GM19023 (cell line): ENCODE data around the gene ZSCAN2.
"Not testable (repeated sequence)": the region's sequence is repeated elsewhere in the genome, so short reads cannot be mapped to it uniquely, and the experiment has no call there.

Experiments
- ATAC-seq: cut with Tn5 transposase; IDR thresholded peaks from one replicate; pipeline ENCODE4 v1.9.1; 2021; ENCODE audit warnings: mild to moderate bottlenecking, moderate library complexity; ENCODE audit not compliant: unreplicated experiment

Gene ZSCAN2

DNA sequence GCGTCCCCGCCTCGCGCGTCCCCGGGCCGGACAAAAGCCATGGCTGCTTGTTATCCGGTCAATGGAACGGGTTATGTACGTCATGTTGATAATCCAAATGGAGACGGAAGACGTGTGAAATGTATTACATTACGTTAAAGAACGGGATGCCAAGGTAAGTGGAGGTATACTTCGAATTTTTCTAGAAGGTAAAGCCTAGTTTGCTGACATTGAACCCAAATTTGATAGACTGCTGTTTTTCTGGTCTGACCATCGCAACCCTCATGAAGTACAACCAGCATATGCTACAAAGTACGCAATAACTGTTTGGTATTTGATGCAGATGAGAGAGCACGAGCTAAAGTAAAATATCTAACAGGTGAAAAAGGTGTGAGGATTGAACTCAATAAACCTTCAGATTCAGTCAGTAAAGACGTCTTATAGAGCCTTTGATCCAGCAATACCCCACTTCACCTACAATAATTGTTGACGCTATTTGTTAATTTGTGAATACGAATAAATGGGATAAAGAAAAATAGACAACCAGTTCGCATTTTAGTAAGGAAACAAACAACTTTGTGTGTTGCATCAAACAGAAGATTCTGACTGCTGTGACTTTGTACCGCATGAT lies 33.5 kb downstream of the ZSCAN2 start:
- no peak for ATAC-seq

DNA sequence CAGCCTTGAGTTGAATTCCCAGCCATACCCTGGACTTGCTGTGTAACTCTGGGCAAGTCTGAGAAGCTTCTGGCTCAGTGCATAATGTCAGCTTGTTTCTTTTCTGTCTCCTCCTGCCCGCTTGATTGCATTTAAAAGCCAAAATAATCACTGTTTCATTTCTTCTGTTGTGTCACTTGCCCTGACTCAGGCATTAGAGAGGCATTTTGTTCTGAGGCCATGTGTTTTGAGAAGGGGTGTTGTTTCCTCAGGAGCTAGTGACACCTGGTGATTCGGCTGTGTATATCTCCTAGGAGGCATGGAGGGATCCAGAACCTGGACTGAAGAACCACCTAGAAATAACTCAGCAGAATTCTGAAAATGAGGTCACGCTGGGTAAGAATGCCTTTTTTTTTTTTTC lies 37.3 kb downstream of the ZSCAN2 start:
- ATAC-seq, result no peak

DNA sequence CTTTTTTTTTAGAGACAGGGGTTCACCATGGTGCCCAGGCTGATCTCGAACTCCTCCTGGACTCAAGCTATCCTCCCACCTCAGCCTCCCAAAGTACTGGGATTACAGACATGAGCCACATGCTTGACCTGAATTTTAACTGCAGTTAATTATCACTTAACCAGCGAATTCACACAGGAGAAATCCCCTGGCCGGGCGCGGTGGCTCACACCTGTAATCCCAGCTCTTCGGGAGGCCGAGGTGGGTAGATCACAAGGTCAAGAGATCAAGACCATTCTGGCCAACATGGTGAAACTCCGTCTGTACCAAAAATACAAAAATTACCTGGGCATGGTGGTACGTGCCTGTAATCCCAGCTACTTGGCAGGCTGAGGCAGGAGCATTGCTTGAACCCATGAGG lies 41.1 kb downstream of the ZSCAN2 start:
- not testable (repeated sequence) for ATAC-seq

DNA sequence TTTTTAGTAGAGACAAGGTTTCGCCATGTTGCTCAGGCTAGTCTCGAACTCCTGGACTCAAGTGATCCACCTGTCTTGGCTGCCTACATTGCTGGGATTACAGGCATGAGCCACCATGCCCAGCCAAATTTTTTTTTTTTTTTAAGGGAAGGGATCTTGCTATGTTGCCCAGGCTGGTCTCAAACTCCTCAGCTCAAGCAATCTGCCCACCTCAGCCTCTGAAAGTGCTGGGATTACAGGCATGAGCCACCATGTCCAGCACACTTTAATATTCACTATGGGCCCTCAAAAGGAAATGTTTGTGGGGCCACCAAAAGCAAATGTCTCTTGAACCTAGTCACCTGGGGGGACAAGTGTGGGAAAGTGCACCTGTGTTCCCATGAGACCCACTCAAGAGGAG lies 41.8 kb downstream of the ZSCAN2 start:
- ATAC-seq, result not testable (repeated sequence)

DNA sequence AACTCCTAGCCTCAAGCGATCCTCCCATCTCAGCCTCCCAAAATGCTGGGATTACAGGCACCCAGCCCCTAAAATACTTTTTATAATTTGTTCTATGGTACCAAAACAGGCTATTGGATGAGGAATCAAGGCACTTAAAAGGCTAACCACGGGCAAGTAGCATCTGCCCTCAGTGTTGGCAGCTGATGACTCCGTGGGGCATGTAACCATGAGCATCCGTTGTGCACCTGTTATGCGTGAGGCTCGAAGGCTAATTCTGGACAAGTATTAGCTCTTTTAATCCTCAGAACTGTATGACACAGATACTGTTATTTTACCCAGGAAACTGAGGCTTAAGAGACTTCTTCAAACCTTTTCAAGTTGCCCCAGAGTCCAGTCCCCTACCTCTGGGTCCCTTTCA lies 43.0 kb downstream of the ZSCAN2 start:
- no peak for ATAC-seq

DNA sequence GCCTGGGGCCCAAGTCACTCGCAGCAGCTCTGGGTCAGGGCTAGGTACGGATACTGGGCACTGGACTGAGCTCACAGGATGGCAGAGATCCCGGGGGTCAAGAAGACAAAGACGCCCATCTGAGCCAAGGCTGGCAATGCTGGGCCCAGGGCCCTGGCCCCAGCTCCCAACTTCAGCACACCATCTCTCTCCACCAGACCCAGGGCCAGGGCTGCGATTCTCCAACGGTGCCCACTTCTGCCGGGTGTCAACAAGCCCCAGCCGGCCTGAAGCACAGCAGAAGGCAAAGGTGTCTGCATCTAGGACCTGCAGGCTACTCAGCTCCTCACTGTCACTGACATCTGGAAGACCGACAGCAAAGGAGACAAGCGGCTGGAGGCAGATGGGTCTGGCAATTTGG lies 44.7 kb downstream of the ZSCAN2 start:
- no peak for ATAC-seq

DNA sequence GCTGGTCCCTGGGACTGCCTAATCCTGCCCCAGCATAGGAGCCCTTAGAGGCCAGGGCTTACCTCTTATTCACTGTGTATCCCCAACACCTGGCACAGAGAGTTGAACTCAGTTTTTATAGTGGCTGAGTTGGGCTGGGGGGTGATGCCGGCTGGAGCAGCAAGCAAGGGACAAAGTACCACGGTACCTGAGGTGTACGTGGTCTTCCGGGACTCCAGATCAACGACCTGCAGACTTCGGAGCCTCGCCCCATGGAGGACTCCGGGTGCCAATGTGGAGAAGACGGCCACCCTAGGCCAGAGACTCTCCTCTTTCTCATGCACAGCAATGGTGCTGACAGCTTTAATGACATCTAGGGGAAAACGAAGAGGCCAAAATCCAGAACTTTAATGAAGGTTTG lies 45.2 kb downstream of the ZSCAN2 start:
- no peak for ATAC-seq

DNA sequence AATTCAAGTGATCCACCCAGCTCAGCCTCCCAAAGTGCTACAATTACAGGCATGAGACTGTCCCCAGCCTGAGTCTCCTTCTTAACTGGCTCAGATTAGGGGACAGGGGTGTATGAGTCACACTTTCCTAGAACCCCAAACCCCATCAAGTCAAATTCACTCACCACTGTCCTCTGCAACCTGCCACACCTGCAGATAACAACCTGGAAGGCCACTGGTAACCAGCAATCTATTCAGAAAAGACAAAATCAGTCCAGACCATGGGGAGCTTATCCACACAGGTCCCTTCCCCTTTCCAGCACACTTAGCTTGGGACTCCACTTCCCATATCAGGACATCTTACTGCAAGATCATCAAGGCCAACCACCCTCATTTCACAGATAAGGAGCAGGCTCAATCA lies 46.9 kb downstream of the ZSCAN2 start:
- no peak for ATAC-seq

DNA sequence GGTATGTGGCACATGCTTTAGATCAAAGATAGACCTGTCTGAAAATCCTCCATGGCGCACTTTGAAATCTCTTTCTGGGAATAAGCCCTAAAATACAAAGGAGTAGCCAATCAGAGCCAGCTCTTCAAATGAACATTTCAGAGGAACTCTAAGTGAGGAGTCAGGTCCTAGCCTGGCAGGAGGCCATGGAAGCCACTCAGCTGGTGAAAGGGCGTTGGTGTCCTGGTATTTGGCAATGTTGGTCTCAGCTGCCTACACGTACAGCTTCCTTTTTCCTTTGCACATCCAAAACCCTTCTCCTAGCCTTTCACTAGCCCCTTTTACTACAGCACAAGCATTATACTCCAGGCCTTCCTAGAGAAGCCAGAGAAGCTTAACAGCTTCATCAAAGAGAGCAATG lies 47.7 kb downstream of the ZSCAN2 start:
- ATAC-seq, result no peak

DNA sequence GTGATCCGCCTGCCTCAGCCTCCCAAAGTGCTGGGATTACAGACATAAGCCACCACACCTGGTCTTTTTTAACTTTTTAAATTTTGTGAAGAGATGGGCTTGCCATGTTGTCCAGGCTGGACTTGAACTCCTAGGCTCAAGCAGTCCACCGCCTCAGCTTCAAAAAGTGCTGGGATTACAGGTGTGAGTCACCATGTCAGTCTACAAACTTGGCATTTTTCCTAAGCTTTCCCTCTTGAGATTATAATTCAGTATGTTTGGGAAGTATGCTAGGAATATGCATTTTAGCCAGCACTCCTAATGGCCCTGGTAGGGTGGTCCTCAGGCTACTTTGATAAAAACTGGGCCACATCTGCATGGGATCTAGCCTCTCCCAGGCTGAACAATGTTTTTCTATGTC lies 48.9 kb downstream of the ZSCAN2 start:
- no peak for ATAC-seq

DNA sequence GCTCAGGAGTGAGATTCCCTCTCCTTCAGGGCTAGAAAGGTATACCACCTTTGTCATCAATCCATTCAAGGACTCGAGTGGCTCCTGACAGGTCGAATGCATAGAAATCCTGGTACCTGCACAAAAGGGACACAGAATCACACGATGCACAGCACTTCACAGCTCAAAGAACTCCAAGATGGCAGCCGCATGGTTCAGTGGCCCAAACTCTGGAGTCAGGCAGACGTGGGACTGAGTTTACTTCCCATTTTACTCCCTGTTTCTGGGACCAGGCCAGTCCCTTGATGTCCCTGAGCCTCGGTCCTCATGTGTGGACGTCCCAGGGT lies 52.7 kb downstream of the ZSCAN2 start:
- peak; percentile 0 for ATAC-seq

DNA sequence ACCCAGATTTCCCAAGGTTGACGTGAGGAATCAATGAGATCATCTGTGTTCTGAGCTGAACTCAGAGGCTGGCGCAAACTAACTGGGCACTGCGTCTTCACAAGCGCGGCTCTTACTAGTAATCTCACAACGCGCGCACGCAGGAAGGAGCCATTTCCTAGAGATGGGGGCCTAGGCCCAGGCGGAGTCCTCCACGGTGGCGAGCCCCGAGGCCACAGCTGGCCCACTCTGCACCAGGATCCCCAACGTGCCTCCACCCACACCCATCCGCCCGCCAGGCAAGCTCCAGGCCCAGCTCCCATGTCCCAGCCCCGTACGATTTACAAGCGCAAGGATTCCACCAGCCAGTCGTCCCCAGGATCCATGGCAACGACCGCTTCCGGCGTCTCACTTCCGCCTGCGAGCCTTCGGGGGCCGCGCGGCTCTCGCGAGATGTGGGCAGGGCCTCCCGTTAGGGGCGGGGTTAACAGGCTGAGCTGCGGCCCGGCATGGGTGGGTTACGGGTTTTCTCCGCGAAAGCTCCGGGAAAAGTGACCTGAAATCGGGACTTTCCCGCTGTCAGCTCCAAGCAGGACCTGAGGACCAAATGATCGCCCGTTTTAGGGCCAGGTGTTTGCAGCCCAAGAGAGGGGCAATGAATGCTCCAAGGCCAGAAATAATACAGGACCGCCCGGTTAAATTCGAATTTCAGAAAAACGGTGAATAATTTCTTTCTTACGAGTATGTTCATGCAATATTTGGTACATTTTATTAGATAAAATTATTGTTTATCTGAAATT lies 53.3 kb downstream of the ZSCAN2 start, which contains the start of gene WDR73:
WDR73 (minus strand) TSS at position 374 of the 779 bp plus-strand sequence; CDS start at position 365, 9 bp downstream.
- peak; percentile 86 for ATAC-seq

DNA sequence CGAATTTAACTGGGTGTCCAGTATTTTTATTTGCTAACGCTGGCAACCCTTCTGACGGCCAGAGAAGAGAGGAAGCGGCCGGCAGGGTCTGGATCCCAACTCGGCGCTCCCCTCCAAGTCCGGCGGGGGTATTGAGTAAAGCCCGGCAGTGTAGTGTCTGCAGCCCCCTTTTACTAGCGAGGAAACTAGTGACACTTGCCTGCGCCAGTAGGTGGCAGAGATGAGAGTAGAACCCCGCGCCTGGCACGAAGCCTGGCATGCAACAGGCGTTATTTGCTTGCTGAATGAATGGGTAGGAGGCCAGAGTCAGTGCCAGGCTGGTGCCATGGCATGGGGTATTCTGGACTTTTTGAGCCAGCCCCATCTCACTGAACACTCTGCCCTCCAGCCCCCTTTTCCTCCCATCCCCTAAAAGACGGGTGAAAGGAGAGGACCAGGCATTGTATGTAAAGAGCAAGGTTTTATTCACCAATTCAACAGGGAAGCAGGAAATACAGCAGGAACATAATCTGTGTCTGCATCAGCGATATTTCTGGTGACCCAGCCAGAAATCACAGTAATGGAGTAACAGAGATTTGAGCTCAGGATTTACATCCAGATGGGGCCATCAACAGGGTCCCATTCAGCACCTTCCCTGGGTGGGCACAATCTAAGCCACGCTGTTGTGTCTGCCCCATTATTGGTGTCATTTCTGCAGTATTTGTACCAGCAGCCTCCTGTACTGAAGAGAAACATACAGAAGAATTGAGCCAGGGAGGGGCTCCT lies 54.1 kb downstream of the ZSCAN2 start:
- ATAC-seq, result peak; percentile 31

DNA sequence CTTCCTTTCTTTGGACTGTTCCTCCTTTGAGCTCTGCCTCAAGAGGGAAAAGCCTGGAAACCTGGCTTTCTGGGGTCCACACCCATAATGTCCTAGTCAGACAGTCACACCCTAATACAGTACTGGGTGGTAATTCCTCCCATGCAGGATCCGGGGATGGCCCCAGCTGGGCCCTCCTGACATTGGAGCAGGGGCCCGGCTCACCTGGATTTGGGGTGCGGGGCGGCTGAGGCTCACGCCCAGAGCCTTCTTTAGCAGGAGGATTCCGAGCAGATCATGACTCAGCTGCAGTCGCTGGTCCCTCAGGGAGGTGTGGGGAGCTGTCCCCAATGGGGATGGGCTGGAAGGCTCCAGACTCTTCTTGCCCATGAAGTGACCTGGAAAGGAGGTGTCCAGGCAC lies 56.2 kb downstream of the ZSCAN2 start:
- no peak for ATAC-seq

DNA sequence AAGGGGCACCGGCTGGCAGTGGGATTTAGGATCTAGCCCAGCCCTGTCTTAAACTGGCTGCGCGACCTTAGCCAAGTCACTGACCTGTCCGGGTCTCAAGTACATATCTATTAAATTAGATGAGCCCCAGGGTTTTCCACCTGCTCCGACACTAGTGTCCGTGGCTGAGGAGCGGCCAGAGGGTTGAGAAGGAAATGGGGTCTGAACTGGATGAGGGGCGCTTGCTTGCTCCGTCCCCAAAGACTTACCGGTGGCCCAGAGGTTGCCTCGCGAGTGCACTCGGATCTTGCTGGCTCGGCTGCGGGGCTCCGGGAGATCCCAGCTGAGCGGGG lies 56.9 kb downstream of the ZSCAN2 start:
- no peak for ATAC-seq

DNA sequence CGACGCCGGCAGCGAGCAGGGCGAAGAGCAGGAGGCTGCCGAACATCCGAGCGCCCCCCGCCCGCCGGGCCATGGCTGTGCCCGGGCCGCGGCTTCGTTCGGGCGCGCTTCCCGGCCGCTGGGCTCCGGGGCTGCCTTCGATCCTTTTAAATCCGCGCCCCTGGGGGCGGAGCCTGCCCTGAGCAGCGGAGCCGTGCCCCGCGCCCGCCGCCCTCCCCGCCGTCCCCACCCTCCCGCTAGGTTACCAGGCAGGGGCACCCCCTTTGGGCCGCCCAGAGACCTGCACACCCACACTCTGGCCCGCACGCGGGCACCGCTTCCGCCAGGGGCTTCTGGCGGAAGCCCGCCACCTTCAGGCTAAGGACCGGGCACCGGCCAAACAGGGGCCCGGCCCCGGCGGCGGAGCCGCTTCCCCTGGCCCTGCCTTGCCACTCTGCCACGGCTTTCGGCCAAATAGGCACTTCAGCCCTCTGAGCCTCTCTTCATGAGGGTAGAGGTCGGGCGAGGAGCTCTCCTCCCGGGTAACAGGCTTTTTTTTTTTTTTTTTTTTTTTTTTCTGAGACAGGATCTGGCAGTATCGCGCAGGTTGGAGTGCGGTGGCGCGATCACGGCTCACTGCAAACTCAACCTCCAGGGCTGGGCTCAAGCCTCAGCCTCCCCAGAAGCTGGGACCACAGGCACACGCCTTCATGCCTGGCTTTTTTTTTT lies 57.4 kb downstream of the ZSCAN2 start, which contains the start of gene NMB:
NMB (minus strand) TSS at position 120 of the 708 bp plus-strand sequence; CDS start at position 73, 47 bp downstream.
- peak; percentile 56 for ATAC-seq

DNA sequence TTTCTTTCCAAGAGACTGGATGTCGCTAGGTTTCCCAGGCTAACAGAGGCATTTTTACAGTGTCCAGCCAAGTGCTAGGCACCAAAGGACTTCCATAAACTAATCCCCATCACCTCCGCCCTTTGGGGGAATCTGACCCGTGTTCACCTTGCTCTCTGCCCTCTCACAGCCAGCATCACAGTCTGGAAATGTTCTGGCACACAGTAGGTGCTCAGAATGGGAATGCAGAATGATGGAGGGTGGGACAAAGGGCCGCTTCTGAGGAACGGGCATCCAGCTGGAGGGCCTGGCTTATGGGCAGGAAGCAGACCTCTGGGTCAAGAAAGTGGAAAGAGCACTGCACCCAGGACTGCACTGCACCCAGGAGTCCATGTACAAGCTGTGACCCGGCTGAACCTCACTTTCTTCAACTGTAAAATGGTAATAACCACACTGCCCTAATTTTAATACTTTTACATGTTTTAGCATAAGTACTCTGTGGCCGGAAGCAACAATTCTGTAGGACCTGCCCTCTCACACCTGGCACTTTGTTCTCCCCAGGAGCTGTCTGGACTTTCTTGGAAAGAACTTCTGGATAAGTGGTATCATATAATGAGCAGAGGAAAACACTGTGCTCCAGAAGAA lies 58.1 kb downstream of the ZSCAN2 start:
- no peak for ATAC-seq

DNA sequence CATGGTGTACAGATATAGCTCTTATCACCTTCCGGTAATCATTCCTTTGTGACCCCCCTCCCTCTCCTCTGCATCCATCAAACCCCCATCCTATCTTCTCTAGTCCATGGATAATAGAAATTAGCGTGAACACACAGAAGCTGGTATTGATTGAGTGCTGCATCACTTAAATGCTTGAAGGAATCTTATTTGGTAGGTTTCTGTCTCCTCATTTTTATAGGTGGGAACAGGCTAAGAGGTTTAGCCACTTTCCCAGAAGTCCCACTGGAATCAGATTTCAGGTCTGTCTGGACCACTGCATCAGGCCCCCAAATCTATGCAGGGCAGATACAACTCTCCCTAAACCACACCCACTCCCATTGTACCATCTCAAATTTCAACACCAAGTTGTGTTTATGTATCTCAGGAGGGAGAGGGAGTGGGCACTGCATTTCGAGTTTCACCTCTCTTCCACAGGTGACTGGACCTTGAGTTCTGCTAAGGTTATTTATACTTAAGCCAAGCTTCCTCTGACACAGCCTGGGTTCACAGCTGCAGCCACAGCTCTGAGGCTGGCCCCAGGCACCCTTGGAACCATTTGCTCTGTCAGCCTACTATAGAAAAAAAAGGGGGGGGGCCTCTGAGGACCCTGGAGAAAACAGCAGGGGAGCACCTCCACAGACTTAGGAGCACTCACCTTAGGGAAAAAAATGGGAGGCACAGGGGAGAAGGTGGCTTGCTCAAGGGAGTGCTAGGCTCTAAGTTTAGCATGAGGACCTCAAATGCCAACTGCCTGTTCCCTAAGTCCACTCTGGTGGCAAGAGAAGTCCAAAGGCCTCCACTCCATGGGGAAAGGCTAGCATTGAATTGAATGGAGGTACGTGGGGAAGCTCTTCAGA lies 59.3 kb downstream of the ZSCAN2 start:
- ATAC-seq, result no peak

DNA sequence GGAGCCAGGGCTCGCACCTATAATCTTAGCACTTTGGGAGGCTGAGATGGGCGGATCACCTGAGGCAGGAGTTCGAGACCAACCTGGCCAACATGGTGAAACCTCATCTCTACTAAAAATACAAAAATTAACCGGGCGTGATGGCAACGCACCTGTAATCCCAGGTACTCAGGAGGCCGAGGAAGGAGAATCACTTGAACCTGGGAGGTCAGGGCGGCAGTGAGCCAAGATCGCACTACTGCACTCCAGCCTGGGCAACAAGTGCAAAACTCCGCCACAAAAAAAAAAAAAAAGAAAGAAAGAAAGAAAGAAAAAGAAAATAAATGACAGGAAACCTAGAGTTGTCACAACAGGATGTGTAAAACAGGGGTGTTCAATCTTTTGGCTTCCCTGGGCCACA lies 60.2 kb downstream of the ZSCAN2 start:
- ATAC-seq, result no peak

DNA sequence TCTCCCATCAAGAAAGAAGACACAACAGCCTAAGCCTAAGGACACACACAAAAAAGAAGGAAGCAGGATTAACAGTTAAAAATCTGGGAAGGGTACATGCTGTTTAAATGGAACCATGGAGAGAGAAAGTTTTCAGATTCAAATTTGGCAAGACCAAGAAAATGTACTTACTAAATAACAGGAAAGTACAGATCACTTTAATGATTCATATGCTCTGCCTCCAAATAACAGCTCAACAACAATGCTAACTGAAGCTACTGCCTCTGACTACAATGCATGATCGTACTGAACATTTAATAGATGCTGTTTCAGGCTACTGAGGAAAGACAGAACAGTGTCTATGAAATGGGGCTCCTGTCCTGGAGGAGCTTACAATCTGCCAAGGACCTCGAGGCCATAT lies 65.6 kb downstream of the ZSCAN2 start:
- no peak for ATAC-seq
